ENCODE results near the gene HECW1.

HECW1 gene

DNA sequence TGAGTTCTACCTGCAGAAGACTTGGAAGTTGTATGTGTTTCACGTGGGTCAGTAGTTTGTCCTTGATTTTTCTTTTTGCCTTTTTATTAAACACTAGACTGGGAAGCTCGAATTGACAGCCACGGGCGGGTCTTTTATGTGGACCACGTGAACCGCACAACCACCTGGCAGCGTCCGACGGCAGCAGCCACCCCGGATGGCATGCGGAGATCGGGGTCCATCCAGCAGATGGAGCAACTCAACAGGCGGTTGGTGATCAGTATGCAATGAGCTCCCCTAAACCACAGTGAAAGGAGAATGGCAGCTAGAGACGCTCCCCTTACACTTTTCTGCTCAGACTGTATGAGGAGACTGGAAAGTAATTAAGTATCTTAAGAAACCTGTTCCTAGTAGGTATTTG lies 343.8 kb downstream of the HECW1 start:
- Histone ChIP-seq H3K4me2 (ENCODE audit: low read depth, low read length, poor library complexity, severe bottlenecking) (no peak overlapping the region), H2AFZ (ENCODE audit: low read length) (no peak overlapping the region)

GRCh38 chr7:43458330-43459018 lies 346.0 kb downstream of the HECW1 start:
- no peaks in the 10 kb centered on the region for H3K36me3 ChIP-seq (ENCODE audit: insufficient read depth, low read length)

More for the DNA sequence above, 343.8 kb downstream of the HECW1 start:
- no peaks in the 10 kb centered on the region for H3F3A ChIP-seq (ENCODE audit: low read depth)
- no peaks in the 10 kb centered on the region for H3K9me3 ChIP-seq (ENCODE audit: insufficient read depth, low read depth, low read length)
- no peaks in the 10 kb centered on the region for H4K20me1 ChIP-seq (ENCODE audit: insufficient read depth, low read length, poor library complexity, severe bottlenecking)
- no peaks in the 10 kb centered on the region for H3K36me3 ChIP-seq (ENCODE audit: insufficient read depth, low read length)
- no peaks in the 10 kb centered on the region for H3K4me1 ChIP-seq (ENCODE audit: insufficient read depth, low read length, poor library complexity, severe bottlenecking)
- H3K27me3 ChIP-seq (ENCODE audit: insufficient read depth, low read length, poor library complexity, severe bottlenecking), result no peaks in the 10 kb centered on the region
- no peak overlapping the region for H3K4me3 ChIP-seq (ENCODE audit: low read length, poor library complexity, severe bottlenecking)
- H3K79me2 ChIP-seq (ENCODE audit: insufficient read depth, low read length), result no peaks in the 10 kb centered on the region
- no peak for TF ChIP-seq EZH2phosphoT487 (IDR thresholded peaks at IDR 0.05; ENCODE audit: borderline replicate concordance)
- peak; percentile 30; the same call in 1 of the 2 replicates for TF ChIP-seq CTCF (conservative IDR thresholded peaks at IDR 0.05; ENCODE audit: low read length)
- no peak overlapping the region for H3K9ac ChIP-seq (ENCODE audit: low read depth, low read length, poor library complexity, severe bottlenecking)
- H3K9me2 ChIP-seq (replicated peaks; ENCODE audit: low read depth, low read length), result no peaks in the 10 kb centered on the region

GRCh38 chr7:43459019-43459337 lies 346.5 kb downstream of the HECW1 start:
- Histone ChIP-seq H3K36me3 (ENCODE audit: insufficient read depth, low read length) (no peaks in the 10 kb centered on the region), H3K9me2 (replicated peaks; ENCODE audit: low read depth, low read length) (no peaks in the 10 kb centered on the region), H2AFZ (ENCODE audit: low read length) (no peak overlapping the region), H3K4me1 (ENCODE audit: insufficient read depth, low read length, poor library complexity, severe bottlenecking) (no peaks in the 10 kb centered on the region), H3K4me3 (ENCODE audit: low read length, poor library complexity, severe bottlenecking) (no peak overlapping the region), H4K20me1 (ENCODE audit: insufficient read depth, low read length, poor library complexity, severe bottlenecking) (no peaks in the 10 kb centered on the region), H3F3A (ENCODE audit: low read depth) (no peaks in the 10 kb centered on the region), H3K27me3 (ENCODE audit: insufficient read depth, low read length, poor library complexity, severe bottlenecking) (no peaks in the 10 kb centered on the region), H3K4me2 (ENCODE audit: low read depth, low read length, poor library complexity, severe bottlenecking) (no peak overlapping the region), H3K9ac (ENCODE audit: low read depth, low read length, poor library complexity, severe bottlenecking) (no peak overlapping the region), H3K9me3 (ENCODE audit: insufficient read depth, low read depth, low read length) (no peaks in the 10 kb centered on the region), H3K79me2 (ENCODE audit: insufficient read depth, low read length) (no peaks in the 10 kb centered on the region)
- no peak for TF ChIP-seq CTCF (conservative IDR thresholded peaks at IDR 0.05; ENCODE audit: low read length)
- no peak for TF ChIP-seq EZH2phosphoT487 (IDR thresholded peaks at IDR 0.05; ENCODE audit: borderline replicate concordance)

More at GRCh38 chr7:43458330-43459018, 346.0 kb downstream of the HECW1 start:
- Histone ChIP-seq H3K4me1 (ENCODE audit: insufficient read depth, low read length, poor library complexity, severe bottlenecking) (no peaks in the 10 kb centered on the region), H4K20me1 (ENCODE audit: insufficient read depth, low read length, poor library complexity, severe bottlenecking) (no peaks in the 10 kb centered on the region), H3K4me3 (ENCODE audit: low read length, poor library complexity, severe bottlenecking) (no peak overlapping the region), H3K9ac (ENCODE audit: low read depth, low read length, poor library complexity, severe bottlenecking) (no peak overlapping the region), H3K27me3 (ENCODE audit: insufficient read depth, low read length, poor library complexity, severe bottlenecking) (no peaks in the 10 kb centered on the region), H2AFZ (ENCODE audit: low read length) (no peak overlapping the region), H3K4me2 (ENCODE audit: low read depth, low read length, poor library complexity, severe bottlenecking) (no peak overlapping the region), H3K79me2 (ENCODE audit: insufficient read depth, low read length) (no peaks in the 10 kb centered on the region), H3K9me3 (ENCODE audit: insufficient read depth, low read depth, low read length) (no peaks in the 10 kb centered on the region), H3F3A (ENCODE audit: low read depth) (no peaks in the 10 kb centered on the region), H3K9me2 (replicated peaks; ENCODE audit: low read depth, low read length) (no peaks in the 10 kb centered on the region)
- no peak for TF ChIP-seq EZH2phosphoT487 (IDR thresholded peaks at IDR 0.05; ENCODE audit: borderline replicate concordance)
- TF ChIP-seq CTCF (conservative IDR thresholded peaks at IDR 0.05; ENCODE audit: low read length), result no peak
